Esophagus squamous epithelium (tissue), 5 donors: ENCODE results near the gene PHF21B. TPM values are rescaled to one million over a fixed set of nuclear protein-coding genes. Genes with fewer than 3 reads are reported as not detected.

Experiments
- DNase-seq: peaks from one replicate; lab custom pipeline; 2025; lab: John Stamatoyannopoulos, UW
- H3K27ac ChIP-seq, 4 donors: fragments of 200-600 bp; sonication (generic); one replicate each; pipeline ENCODE4 v1.5.1; 2016 to 2019; ENCODE audit warnings: mild to moderate bottlenecking in 1 of 4
- H3K27me3 ChIP-seq, 4 donors: fragments of 200-600 bp; sonication (generic); 1 replicate in 3 of 4; 2 replicates in 1 of 4; pipeline versions ENCODE4 v1.5.1 to v1.6.0; 2017 to 2021; ENCODE audit warnings: antibody characterized with exemption in 1 of 4
- H3K36me3 ChIP-seq, 3 donors: fragments of 200-600 bp; sonication (generic); one replicate each; pipeline ENCODE4 v1.5.1; 2016 to 2019
- H3K4me1 ChIP-seq, 3 donors: fragments of 200-600 bp; sonication (generic); one replicate each; pipeline ENCODE4 v1.5.1; 2017 to 2019
- H3K4me3 ChIP-seq, 4 donors: fragments of 200-600 bp; sonication (generic); 1 replicate in 3 of 4; 2 replicates in 1 of 4; pipeline ENCODE4 v1.5.1; 2016 to 2019; ENCODE audit warnings: mild to moderate bottlenecking in 2 of 4, moderate library complexity in 1 of 4
- H3K9me3 ChIP-seq, 3 donors: fragments of 200-600 bp; sonication (generic); one replicate each; pipeline ENCODE4 v1.5.1; 2016 to 2019
- POLR2A ChIP-seq, 4 donors: fragments of 450-650 bp; IDR thresholded peaks; one replicate each; pipeline ENCODE4 v1.6.1; 2017; ENCODE audit warnings: antibody characterized with exemption in 4 of 4, mild to moderate bottlenecking in 4 of 4, moderate library complexity in 3 of 4
- WGBS, 2 donors: methylation state at CpG; one replicate each; pipeline ENCODE4 v1.1.5; 2018; 5-methylcytosine and 5-hydroxymethylcytosine counted together
- intact Hi-C: fragments of 100-400 bp; cut with DNase I; formaldehyde crosslinking; loops from one replicate; pipeline ENCODE4 v1.15.0; 2022
- total RNA-seq, 4 donors: library from RNA; depleted of rRNA; stranded (reverse); fragments of >200 nt; gene quantifications; one replicate each; pipeline ENCODE4 v1.1.0, GENCODE V29; 2016
- TF ChIP-seq, protein P1 (sequence below), 6 experiments: fragments of 450-650 bp in 4 of 6; fragments of 200-600 bp in 2 of 6; sonication (generic) in 2 of 6; IDR thresholded peaks; one replicate each; pipeline ENCODE4 v1.5.1; 2016 to 2019; ENCODE audit warnings: antibody characterized with exemption in 6 of 6, mild to moderate bottlenecking in 4 of 6, moderate library complexity in 4 of 6
- donor health status: DM: yes; HTN: yes; CAD: no.

PHF21B gene
- total RNA-seq, 4 donors from 2014 or later = 0.04 to 0.19 TPM; not detected in 2

- Histone ChIP-seq H3K27ac (no peak overlapping the region), H3K9me3 (no peaks in the 10 kb centered on the region), H3K36me3 (no peaks in the 10 kb centered on the region), H3K4me1 (no peaks in the 10 kb centered on the region), H3K27me3 (peaks cover 0 to 28% (median 0%) of the 10 kb centered on the region in 4 donors), H3K4me3 (no peak overlapping the region)
- TF ChIP-seq POLR2A (IDR thresholded peaks at IDR 0.05) = no peak
- TF ChIP-seq, protein P1, sequence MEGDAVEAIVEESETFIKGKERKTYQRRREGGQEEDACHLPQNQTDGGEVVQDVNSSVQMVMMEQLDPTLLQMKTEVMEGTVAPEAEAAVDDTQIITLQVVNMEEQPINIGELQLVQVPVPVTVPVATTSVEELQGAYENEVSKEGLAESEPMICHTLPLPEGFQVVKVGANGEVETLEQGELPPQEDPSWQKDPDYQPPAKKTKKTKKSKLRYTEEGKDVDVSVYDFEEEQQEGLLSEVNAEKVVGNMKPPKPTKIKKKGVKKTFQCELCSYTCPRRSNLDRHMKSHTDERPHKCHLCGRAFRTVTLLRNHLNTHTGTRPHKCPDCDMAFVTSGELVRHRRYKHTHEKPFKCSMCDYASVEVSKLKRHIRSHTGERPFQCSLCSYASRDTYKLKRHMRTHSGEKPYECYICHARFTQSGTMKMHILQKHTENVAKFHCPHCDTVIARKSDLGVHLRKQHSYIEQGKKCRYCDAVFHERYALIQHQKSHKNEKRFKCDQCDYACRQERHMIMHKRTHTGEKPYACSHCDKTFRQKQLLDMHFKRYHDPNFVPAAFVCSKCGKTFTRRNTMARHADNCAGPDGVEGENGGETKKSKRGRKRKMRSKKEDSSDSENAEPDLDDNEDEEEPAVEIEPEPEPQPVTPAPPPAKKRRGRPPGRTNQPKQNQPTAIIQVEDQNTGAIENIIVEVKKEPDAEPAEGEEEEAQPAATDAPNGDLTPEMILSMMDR (IDR thresholded peaks at IDR 0.05) = no peak
- intact Hi-C loops = loop anchor here (10.0 kb wide), 1 partner anchor 112 kb away; no protein-coding TSS in a partner anchor
- DNase-seq = no peak
- 78 to 85% methylated on average over 9 of the region's 9 CpGs for WGBS, 2 donors
Measured at GRCh38 chr22:44982445-44982844, 27.4 kb downstream of the PHF21B start.

GRCh38 chr22:44981857-44982256, 27.9 kb downstream of the PHF21B start:
- WGBS, 2 donors = 67 to 77% methylated on average over 9 to 11 of the region's 11 CpGs
- no peak for DNase-seq
- Histone ChIP-seq H3K4me3 (no peak overlapping the region), H3K9me3 (no peaks in the 10 kb centered on the region), H3K27ac (no peak overlapping the region), H3K27me3 (peaks cover 0 to 28% (median 0%) of the 10 kb centered on the region in 4 donors), H3K4me1 (no peaks in the 10 kb centered on the region), H3K36me3 (no peaks in the 10 kb centered on the region)
- intact Hi-C loops = loop anchor here (10.0 kb wide), 1 partner anchor 113 kb away; no protein-coding TSS in a partner anchor
- TF ChIP-seq, protein P1 (IDR thresholded peaks at IDR 0.05) = no peak
- TF ChIP-seq POLR2A (IDR thresholded peaks at IDR 0.05) = no peak

GRCh38 chr22:44979154-44979553, 30.7 kb downstream of the PHF21B start:
- TF ChIP-seq, protein P1 (IDR thresholded peaks at IDR 0.05) = no peak
- TF ChIP-seq POLR2A (IDR thresholded peaks at IDR 0.05) = no peak

DNA sequence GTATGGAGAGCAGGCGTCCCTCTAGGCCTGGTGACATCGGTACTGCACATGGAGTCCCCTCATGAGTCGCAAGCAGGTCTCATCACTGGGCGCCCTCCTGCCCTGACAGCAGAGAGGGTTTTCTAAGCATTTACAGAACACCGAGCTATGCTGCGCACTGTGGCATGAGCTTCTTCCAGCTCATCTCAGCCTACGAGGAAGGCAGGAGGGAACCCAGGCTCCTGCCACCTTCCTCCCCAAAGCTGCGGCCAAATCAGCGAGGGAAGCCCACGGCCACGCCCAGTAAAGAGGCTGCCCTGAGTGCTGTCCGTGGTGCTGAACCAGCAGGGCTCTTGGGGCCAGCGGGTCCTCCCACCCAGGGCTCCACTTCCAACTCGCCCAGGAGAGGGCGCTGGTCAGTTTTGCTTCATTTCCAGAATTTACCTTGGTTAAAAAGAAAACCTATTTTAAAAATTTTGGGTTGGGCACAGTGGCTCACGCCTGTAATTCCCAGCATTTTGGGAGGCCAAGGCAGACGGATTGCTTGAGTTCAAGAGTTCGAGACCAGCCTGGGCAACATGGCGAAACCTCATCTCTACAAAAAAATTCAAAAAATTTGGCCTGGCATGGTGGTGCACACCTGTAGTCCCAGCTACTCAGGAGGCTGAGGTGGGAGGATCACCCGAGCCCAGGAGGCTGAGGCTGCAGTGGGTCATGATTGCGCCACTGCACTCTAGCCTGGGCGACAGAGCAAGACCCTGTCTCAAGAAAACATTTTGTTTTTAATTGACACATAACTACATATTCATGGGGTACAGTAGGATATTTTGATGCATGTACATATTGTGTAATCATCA, 34.2 kb downstream of the PHF21B start:
- TF ChIP-seq, protein P1 (IDR thresholded peaks at IDR 0.05) = peak; percentile 37 to 87 (median 67)
- TF ChIP-seq POLR2A (IDR thresholded peaks at IDR 0.05) = no peak
- 49 to 67% methylated on average over 8 to 13 of the region's 22 CpGs for WGBS, 2 donors
- DNase-seq = peak; percentile 2

More at GRCh38 chr22:44979154-44979553, 30.7 kb downstream of the PHF21B start:
- no peaks in the 10 kb centered on the region for H3K4me1 ChIP-seq
- no peak overlapping the region for H3K4me3 ChIP-seq
- no peaks in the 10 kb centered on the region for H3K36me3 ChIP-seq
- no peaks in the 10 kb centered on the region for H3K9me3 ChIP-seq
- no peak overlapping the region for H3K27ac ChIP-seq
- 80% methylated on average over 1 of the region's 6 CpGs; no CpG with 5 or more reads in 1 of the 2 donors for WGBS, 2 donors
- peaks cover 0 to 29% (median 0%) of the 10 kb centered on the region in 4 donors for H3K27me3 ChIP-seq
- DNase-seq = no peak
- intact Hi-C loops = loop anchor here (10.0 kb wide), 1 partner anchor 164 kb away; no protein-coding TSS in a partner anchor

GRCh38 chr22:44974454-44974853, 35.4 kb downstream of the PHF21B start:
- no peaks in the 10 kb centered on the region for H3K36me3 ChIP-seq
- no peak for DNase-seq
- 84 to 86% methylated on average over 9 of the region's 9 CpGs for WGBS, 2 donors
- peaks cover 0 to 17% (median 0%) of the 10 kb centered on the region in 4 donors for H3K27me3 ChIP-seq
- H3K27ac ChIP-seq = no peak overlapping the region
- H3K4me1 ChIP-seq = no peaks in the 10 kb centered on the region
- H3K4me3 ChIP-seq = no peak overlapping the region
- intact Hi-C loops = loop anchor here (10.0 kb wide), 1 partner anchor 160 kb away; no protein-coding TSS in a partner anchor
- TF ChIP-seq, protein P1 (IDR thresholded peaks at IDR 0.05) = no peak
- TF ChIP-seq POLR2A (IDR thresholded peaks at IDR 0.05) = no peak
- no peaks in the 10 kb centered on the region for H3K9me3 ChIP-seq

More for the DNA sequence above, 34.2 kb downstream of the PHF21B start:
- intact Hi-C loops = loop anchor here (10.0 kb wide), 1 partner anchor 161 kb away; no protein-coding TSS in a partner anchor
- Histone ChIP-seq H3K4me1 (no peaks in the 10 kb centered on the region), H3K27ac (no peak overlapping the region), H3K27me3 (peaks cover 0 to 18% (median 0%) of the 10 kb centered on the region in 4 donors), H3K4me3 (no peak overlapping the region), H3K36me3 (no peaks in the 10 kb centered on the region), H3K9me3 (no peaks in the 10 kb centered on the region)
